Measurements from ENCODE around the gene AMOTL2.

AMOTL2 gene

GRCh38 chr3:134351427-134351826 is 22.8 kb downstream of the AMOTL2 start:
- DNase-seq, result no peak

GRCh38 chr3:134350861-134351311 is 23.4 kb downstream of the AMOTL2 start:
- no peak for DNase-seq

DNA sequence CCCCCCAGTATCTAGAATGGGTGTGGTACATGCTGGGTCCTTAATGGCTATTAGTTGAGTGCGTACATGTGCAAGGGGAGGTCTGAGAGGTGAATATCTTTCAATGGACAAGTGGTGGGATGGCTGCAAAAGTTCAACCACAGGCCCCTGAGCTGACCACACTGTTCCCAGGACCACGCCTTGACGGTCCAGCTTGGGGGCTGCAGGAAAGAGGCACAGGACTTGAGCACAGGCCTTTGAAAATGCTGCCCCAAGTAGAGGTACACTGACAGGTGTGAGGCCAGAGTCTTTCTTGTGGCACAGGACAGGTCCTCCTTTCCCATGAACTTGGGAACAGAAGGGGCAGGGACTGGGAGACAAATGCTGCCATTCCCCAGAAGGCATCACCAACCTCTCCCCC is 24.0 kb downstream of the AMOTL2 start:
- DNase-seq, result no peak

- DNase-seq, result no peak
Measured at GRCh38 chr3:134348524-134348923, 25.7 kb downstream of the AMOTL2 start.

DNA sequence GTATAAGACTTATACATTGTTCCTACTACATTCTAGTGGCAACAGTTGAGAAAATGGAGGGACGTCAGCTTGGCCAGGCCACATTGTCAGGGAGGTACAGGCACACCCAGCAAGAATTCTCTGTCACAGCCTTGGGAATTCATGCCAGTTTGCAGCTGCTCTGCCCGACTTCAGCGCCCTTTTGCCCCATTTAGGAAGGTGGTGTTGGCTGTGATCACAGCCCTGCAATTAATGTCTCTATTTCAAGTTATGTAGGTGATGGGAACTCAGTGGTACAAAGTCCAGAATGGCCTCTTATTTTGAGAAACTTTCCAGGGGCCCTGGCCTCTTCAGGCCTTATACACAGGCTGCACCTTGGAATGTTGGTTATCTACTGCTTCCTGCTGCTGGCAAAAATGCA is 26.7 kb downstream of the AMOTL2 start:
- no peak for DNase-seq

DNA sequence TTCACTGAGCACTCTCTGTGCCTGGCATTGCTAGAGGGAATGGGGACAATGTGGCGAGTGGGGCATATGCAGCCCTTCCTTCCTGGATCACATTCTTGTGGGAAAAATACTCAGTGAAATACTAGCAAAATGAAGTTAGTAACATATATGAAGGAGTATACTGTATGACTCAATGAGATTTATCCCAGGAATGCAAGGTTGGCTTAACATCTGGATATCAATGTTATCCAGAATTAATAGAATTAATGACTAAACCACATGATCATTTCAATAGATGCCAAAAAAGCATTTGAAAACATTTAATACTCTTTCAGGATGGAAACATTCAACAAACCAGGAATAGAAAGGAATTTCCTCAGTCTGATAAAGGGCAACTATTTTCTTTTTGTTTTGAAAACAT is 27.5 kb downstream of the AMOTL2 start:
- no peak for DNase-seq

DNA sequence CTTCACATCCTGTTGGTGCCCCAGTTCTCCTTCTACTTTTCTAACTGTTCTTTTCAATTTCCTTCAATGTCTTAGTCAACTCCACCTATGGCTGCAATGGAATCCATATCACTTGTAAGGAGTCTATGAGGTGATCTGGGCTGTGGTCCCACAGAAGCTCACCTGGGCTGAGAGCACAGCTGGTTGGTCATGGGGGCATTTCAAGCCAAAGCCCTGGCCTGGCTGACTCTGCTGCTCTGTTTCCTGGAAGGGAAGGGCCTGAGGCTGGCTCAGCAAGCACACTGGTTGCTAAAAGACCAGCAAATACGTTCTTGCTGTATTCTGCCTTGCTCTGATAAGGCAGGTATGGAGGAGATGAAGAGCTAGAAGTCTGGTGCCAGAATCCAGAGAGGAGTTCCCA is 29.0 kb downstream of the AMOTL2 start:
- DNase-seq, result no peak

DNA sequence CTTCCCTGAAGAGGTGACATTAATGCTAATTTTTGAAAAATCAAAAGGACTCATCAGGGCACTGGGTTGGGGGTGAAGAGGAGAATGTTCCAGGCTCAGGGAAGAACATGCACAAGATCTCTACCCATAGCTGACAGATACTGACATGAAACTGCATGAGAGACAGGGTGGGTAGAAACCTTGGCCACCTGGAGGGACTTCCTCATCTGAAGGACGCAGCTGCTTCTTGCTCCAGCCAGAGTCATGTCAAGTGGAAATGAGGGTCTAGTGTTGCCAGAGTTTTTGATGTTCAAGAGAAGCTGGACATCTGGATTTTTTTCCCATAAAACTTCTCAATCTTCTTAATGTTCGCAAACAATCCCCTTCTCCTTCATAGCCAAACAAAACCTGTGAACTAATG is 29.7 kb downstream of the AMOTL2 start:
- no peak for DNase-seq

GRCh38 chr3:134342259-134342658 is 32.0 kb downstream of the AMOTL2 start:
- DNase-seq, result no peak

- DNase-seq, result no peak
Measured at GRCh38 chr3:134341389-134341788, 32.9 kb downstream of the AMOTL2 start.

- no peak for DNase-seq
Measured at GRCh38 chr3:134340982-134341365, 33.3 kb downstream of the AMOTL2 start.

DNA sequence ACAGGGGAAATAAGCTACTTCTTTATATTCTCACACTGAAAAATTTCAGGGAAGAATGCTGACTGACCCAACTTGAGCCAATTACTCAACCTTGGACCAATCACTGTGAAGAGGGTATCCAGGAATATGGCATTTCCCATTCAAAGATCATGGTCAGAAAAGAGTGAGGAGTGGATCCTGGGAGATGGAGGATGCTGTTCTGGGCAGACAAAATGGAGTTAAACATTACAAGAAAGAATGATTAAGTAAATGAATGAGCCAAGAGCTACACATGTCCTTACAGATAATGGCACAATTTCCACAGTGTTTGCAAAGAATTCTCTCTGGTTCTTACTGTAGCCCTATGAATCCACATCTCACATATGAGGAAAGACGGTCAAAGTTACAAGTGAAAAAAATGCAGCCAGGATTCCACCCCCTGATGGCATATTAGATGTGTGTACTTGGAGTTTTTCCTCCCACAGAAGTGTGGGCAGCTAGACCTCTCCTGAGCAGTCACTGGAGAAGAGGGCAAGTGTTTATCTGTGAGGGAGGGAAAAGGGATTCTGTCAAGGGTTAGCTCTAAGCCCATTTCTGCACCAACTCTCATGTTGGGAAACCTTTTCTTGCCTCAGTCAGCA is 33.8 kb downstream of the AMOTL2 start:
- no peak for DNase-seq

DNA sequence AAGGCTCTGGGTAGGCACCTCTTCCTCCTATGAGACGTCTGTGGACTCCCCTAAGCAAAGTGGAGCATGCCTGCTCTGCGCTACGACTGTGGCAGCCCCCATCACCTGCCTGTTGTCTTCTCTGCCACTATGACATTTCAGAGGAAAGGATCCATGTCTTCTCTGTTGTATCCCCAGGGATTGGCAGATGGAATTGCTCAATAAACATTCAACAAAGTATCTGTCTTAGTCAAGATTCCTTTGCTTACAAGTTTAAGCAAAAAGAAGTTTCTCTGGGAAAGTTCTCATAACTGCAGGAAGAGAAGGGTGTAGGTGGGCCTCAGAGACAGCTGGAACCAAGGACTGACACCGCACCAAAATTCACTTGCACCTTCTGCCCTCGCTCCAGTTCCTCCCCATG is 34.3 kb downstream of the AMOTL2 start:
- no peak for DNase-seq

GRCh38 chr3:134339331-134339730 is 34.9 kb downstream of the AMOTL2 start:
- DNase-seq, result no peak

GRCh38 chr3:134338516-134339261 is 35.6 kb downstream of the AMOTL2 start:
- DNase-seq, result no peak

DNA sequence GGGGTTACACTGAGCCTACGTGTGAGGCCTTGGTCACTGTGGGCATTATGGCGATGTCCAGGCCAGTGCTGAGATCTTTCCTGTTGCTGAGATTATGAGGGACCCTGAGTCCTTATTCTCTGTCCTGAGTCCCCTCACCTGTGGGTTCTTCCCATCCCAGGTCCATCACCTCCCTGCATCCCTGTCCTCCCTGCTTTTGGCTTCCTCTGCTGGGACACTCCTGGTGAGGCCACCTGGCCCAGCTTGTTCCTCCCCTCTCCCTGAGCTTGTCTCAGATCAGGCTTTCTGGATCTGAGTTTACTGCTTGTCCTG is 36.1 kb downstream of the AMOTL2 start:
- DNase-seq, result no peak

- DNase-seq, result no peak
Measured at GRCh38 chr3:134337511-134338200, 36.6 kb downstream of the AMOTL2 start.

DNA sequence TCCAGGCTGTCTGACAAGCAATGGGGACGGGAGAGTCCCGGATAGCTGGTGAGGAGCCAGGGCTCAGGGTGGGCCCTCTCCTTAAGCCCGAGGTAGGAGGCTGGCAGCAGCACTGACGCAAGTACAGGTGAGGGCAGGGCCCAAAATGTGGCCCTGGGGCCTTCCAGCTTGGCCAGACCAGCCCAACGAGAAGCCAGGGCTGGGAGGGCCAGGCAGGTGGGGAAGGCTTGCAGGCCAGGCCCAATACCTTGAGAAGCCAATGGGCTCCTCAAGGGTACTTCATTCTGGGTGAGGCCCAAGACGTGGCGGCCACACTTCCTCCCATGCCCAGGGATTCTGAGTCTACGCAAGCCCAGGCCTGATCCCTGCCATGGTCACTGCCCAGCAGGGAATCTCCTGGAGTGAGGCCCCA is 37.2 kb downstream of the AMOTL2 start:
- DNase-seq, result no peak

- DNase-seq, result no peak
Measured at GRCh38 chr3:134336587-134336986, 37.7 kb downstream of the AMOTL2 start.

DNA sequence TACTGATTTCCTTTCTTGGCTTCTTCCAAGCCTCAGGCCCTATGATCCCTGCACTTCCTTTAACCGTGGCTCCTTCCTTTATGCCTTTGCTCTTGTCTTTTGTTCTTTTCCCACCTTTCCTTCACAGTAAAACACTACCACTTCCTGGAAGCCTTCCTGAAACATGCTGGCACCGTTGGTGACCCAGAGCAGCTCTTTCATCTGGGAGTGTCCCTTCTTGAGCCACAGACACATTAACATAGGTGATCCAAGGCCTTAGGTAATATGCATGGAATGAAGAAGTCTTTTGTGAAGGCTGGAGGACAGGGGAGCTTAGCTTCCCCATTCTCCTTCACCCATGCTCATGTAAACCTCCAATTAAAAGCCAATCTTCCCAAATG is 39.4 kb downstream of the AMOTL2 start:
- no peak for DNase-seq

- DNase-seq, result no peak
Measured at GRCh38 chr3:134334231-134334900, 39.9 kb downstream of the AMOTL2 start.

DNA sequence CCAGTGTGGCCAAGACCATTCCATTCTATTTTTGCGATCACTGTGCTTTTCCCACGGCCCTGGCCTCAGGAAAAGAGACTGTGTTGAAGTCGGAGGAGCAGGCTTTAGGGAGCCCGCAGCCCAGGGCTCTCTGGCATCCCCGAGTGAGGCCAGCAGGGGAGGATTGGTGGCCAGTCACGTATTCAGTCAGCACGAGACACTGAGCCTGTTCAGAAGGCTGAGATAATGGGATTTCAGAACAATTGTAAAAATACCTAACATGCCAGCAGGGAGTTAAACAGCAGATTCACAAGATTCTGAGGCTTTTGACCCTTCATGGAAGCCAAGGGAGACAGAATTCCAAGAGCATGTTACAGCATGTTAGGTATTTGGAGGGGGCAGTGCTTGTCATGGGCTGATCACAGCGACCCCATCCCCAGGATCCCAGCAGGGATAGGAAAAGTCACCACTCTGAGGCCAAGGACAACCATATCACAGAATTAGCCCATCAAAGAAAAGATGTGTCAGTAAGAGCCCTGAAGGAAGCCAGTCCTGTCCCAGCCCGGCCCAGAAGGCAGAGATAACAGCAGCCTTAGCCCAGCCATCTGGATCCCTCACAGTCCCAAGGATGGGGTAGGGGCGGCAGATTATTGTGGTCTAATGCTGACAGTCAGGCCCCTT is 40.6 kb downstream of the AMOTL2 start:
- no peak for DNase-seq

DNA sequence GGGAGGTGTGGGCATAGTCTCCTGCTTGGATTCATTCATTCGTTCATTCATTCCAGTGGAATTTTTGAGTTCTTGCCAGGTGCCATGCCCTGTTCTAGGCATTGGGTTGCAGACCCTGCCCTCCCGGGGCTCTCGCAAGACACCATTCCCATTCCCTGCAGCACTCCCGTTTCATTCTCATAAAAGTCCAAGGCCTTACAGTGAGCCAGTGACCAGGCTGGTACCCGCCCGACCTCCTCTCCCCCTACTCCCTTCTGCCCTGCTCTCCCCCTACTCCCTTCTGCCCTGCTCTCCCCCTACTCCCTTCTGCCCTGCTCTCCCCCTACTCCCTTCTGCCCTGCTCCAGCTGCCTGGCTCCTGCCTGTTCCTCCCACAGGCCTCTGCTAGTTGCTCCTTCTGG is 41.9 kb downstream of the AMOTL2 start:
- DNase-seq, result no peak
